Measurements from ENCODE around the gene DMKN.
"Not testable (repeated sequence)": the region's sequence is repeated elsewhere in the genome, so short reads cannot be mapped to it uniquely, and the experiment has no call there.

The DMKN gene

DNA sequence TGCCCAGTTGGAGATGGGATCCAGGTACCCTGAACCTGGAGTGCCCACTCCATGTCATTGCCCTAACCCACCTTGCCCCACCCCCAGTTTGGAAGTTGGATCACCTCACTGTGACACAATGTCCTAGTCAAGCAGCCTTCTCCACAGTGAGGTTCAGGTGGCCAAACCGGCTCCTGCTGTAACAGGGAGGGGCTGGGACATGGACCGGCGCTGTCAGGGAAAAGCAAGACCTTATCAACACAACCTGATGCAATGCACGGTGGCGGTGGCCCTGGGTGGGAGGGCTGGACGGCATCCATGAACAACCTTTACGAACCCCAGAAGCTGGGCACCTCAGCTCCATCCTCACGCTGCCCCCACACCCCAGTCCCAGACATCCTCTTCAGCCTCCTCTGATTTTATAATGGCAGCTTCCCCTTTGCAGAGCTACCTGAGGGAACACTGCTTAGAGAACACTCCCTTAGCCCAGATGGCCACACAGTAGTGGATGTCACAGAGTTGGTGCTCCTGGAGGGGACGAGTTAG, 21.6 kb downstream of the DMKN start:
- no peak for DNase-seq

DNA sequence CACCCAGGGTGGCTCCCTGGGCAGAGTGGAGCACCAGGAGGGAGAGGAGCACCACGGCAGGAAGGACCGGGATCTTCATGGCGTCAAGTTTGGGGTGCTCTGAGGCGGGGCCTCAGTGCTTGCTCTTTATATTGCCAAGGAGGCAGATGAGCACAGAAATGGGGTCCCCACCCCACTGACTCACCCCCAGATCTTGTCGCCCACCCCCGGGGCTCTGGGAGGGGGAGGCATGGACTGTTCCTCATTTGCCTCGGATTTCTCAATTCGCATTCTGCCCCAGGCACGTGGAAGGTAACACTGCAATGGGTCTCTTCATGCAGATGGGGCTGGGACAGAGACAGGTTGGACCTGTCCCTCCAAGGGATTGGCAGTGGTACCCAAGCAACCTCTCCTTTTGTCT, 23.1 kb downstream of the DMKN start, which contains the start of gene KRTDAP:
KRTDAP (minus strand) TSS at position 101 of the 400 bp plus-strand sequence; CDS start at position 79, 22 bp downstream.
- DNase-seq: no peak

DNA sequence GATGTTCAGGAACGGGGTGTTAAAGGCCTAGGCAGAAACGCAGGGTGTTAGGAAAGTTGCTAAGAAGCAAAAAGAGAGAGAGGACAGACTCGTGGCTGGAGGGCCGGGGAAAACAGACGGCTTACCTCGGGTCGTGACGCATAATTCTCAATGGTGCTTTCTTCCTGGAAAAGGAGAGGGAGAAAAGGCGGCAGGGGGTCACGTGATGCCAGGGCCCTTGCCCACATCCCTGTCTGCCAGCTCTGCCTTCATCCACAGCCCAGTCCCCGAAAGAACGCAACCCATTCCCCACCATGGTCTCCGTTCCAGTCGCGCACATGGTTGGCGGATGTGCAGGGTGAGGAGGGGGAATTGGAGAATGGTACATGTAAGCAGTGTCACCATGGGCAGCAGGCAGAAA, 24.8 kb downstream of the DMKN start:
- no peak for DNase-seq

DNA sequence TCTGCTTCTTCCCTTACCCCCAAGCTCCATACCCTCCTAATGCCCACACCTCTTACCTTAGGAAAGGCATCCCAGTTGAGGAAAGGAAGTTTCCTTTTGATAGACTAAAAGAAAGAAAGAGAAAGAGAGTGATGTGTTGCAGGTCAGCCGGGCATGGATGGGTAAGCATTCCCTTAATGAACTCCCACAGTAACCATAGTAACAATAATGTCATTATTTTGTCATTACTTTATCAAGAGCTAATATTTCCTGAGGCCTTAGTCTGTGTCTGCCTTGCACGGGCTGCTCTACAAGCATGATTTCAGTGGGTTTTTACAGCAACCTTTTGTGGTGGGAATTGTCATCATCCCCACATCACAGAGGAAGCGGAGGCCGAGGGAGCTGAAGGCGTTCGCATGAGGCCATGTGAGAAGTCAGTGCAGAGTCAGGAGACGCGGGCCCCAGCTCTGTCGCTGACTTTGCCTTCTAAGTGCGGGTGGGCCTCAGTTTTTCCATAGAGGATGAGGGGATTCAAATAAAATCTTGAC, 25.7 kb downstream of the DMKN start:
- DNase-seq: no peak

DNA sequence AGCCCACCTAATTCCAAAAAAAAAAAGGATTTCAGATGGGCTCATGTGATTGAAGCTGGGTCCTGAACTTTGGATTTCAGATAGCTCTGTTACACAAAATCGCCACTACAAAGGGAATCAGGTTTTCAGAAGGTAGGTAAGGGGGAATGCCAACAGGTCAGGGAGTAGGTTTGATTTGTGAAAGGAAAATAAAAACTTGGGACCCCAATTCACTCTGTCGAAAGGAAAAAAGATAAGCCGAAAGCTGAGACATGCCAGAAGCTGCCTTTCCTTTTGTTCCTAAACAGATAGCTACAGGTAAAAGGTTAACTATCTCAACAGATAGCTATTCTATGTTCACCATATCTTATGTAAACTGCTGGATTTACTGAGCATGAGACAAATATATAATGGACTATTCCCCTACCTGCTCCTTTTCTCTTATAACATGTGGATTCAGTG, 27.2 kb downstream of the DMKN start:
- no peak for DNase-seq

DNA sequence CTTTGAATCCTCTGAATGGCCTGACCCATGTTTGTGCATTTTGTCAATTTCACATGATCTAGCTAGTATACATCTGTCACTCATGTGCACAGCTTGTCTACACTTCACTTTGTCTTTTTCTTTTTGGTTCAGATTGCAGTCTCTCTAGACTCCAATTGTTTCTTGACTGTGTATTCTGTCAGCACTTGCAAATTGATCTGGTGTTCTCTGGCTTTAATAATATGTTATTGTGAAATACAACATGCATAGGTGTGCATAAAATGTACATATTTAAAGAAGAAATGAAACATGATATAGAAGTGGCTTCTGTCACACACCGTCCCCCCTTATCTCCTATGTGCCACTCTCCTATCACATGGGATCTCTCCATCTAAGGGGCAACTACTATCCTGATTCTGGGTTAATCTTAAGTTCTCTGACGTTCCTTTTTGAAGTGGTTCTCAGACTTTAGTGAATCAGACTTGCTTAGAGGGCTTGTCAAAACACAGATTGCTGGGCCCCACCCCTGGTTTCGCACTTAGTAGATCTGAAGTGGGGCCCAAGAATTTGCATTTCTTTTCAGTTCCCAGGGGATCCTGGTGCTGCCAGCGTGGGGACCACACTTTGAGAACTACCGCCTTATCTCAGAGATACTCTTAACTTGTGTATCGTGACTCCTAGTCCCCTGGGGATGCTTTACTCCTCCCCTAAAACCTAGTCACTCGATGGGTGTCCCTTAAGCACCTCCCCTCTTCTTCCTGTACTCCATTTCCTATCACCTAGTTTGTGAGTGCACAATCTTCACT, 29.0 kb downstream of the DMKN start:
- DNase-seq: no peak

DNA sequence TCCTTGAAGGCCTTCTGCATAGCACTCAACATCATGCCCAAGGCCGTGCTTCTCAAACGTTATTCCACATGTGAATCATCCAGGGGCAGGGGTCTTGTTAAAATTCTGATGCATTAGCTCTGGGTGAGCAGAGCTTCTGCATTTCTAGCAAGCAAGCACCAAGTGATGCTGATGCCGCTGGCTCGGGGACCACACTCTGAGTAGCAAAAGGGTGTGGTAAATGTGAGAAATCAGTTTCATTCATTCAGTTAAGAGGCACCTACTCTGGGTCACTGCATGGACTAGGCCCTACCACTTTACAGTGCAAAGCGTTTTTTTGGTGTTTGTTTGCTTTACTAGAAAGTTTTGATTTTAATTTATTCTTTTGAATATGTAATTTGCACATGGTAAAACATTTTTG, 30.4 kb downstream of the DMKN start:
- DNase-seq: no peak

DNA sequence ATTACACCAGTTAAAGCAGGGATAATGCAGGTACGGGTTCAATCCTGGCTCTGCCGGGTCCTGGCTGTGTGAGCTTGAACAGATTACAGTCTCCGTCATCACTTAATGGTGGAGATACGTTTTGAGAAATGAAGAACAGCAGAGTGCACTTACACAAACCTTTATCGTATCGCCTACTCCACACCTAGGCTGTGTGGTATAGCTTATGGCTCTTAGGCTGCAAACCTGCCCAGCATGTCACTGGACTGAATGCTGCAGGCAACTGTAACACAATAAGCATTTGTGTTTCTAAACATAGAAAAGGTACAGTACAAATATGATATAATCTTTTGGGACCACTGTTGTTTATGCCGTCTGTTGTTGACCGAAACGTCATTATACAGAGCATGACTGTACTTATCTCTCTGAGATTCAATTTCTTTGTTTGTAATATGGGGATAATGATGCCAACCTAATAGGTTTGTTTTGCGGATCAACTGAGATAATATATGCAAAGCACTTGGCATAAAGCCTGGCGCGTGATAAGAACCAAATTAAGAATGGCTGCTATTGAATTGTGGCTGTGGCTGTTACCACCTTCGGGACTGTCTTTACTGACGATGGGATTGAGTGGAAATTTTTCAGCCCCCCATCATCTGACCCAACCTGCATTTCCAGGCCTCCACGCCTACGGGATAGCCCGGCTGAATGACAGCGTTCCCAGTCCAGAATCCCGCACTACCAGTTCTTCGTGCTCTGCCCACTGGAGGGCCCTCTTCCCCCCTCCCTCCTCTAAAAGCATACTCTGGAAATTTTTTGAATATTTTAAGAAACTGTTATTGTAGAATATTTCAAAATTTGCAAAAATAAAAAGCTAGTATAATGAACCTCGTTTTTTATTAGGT, 34.4 kb downstream of the DMKN start:
- DNase-seq: no peak

DNA sequence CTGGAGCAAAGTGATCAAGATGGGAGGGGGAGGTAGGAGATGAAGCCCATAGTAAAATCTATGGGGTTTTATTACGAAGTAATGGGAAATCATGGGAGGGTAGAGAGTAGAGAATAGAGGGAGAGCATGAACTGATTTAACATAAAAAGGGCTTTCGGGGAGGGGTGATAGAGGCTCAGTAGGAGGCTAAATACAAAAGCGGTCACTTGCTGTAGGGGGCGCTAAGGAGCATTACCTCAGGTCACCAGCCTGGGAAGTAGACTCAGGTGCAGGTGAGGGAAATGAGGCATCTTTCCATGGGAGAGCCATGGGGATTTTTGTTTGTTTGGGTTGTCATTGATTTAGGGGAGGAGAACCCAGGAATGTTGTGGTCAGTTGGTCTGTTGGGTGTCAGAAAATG, 37.3 kb downstream of the DMKN start:
- DNase-seq: no peak

DNA sequence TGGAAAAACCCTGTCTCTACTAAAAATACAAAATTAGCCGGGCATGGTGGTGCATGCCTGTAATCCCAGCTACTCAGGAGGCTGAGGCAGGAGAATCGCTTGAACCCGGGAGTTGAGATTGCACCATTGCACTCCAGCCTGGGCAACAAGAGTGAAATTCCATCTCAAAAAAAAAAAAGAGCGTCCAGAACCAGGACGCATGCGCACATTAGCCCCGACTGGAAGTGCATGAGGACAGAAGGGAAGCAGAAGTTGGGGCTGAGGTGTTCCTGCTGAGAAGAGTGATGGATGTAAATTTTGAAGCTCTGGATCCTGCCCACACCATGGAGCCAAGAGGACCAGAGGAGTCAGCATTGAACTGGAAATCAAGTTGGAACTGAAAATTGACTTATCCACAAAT, 38.9 kb downstream of the DMKN start:
- DNase-seq: not testable (repeated sequence)

DNA sequence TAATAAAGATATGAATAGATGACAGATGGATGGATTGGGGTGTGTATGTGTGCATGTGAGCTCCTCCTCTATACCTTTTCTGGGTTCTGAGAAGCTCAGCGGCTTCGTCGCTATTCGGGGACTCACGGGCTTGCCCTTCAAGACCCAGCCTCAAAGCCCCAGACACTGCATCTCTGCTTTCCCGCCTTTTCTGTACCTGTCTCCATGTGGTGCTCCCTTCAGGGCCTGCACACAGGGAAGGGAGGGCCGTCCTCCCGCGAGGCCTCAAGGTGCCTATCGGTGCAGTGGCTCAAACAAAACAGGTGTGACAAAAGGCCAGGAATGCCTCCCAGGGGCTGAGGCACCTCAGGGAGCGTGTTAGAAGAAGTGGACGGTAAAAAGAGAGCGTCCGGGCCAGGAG, 39.3 kb downstream of the DMKN start:
- DNase-seq: no peak

DNA sequence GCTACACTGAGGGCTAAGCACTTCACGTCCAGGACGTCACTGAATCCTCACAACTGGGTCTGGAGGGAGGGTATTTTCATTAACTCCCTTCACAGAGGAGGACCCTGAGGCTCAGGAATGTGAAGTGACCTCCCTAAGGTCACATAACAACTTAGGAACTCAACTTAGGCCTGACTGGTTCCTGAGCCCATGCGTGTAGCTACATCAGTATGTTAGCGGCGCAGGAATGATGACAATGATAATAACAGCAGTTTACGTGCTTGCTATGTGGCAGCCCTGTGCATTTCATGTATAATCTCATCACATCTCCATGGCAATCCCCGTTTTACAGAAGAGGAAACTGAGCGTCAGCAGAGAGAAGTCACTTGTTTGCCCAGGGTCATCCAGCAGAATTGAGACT, 41.5 kb downstream of the DMKN start:
- DNase-seq: no peak

DNA sequence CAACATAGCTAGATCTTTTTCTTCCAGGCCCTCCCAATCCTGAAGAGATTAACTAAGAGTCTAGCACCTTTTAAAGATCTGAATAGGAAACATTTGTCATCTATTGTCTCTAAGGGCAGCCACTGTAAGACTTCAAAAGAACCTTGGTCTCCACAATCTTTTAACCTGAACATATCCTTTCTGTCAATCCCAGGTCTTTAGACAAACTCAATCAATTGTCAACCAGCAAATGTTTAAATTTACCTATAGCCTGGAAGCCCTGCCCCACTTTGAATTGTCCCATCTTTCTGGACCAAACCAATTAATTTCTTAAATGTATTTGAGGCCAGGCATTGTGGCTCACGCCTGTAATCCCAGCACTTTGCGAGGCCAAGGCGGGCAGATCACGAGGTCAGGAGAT, 42.4 kb downstream of the DMKN start:
- DNase-seq: not testable (repeated sequence)

DNA sequence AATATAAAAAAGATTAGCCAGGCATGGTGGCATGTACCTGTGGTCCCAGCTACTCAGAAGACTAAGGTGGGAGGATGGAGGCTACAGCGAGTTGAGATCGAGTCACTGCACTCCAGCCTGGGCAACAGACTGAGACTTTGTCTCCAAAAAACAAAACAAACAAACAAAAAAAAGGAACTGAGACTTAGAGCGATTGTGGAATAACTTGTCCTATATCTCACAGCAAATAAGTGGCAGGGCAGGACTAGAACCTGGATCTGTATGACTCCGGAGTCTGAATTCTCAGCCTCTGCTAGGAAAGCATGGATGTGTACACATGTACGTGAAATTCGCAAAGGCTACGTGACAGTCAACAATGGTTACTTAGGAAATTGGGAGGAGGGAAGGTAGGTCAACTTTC, 43.3 kb downstream of the DMKN start:
- DNase-seq: no peak

DNA sequence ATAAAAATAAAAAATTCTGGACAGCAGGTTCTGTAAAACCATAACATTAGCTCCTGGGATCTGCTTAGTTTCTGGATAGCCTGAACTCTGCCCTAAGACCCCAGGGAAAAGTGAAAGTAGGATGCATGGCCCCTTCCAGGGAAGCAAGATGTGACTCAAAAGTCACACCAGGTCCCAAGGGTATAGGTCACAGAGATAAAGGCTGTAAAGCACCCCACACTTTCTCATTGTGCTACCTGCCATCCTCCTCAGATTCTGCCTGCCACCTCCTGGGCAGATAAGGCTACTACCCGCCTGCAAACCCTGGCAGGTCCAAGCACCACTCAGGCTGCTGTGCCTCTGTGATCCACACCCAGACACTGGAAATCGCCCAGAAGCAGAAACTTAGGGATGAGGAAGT, 44.8 kb downstream of the DMKN start:
- DNase-seq: no peak

DNA sequence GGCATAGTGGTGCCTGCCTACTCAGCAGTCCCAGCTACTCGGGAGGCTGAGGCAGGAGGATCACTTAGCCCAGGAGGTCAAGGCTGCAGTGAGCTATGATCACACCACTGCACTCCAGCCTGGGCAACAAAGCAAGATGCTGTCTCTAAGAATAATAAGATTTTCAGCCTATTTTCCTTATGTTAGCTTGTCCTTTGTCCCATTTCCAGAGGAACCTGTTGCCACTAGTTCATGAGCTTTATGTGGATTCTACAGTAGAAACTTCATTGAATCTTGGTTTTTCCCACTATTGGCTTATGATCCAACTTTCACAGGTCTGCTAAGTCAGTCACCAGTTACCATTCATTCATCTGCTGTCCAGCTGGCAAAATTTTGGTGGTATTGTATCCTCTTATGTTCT, 47.2 kb downstream of the DMKN start:
- no peak for DNase-seq

DNA sequence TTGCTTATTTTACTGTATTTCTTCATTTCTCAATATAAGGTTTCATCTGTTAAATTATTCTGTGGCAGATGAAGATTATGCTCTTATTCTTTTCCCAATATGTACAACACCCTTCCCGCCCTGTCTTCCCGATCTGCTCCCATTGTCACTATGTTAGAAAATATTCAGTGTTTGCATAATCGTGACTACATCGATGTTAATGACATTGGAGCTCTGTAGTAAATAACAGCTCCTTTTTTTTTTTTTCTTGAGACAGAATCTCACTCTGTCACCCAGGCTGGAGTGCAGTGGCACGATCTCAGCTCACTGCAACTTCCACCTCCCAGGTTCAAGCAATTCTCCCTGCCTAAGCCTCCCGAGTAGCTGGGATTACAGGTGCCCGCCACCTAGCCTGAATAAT, 50.5 kb downstream of the DMKN start:
- not testable (repeated sequence) for DNase-seq

DNA sequence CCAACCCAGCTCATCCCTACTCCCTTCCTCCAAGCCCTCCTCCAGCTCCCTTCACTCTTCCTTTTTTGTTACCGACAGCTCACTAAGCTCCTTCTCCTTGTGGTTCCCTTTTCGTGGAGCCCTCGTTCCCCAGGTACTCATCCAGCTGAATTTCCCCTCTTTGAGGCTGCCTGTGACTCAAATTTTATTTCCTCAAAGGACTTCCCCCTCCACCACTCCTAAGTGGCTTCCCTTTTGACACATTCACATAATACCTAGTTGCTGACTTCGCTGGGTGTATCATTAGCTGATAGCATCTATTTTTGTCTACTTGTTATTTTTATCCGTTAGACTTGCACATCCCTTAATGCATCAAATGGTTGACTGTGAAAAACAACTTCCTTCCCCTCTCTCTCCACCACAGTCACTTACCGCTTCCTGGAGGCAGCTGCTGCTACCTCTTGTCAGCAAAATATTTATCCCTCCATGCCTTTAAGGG, 50.9 kb downstream of the DMKN start:
- DNase-seq: peak; percentile 60

DNA sequence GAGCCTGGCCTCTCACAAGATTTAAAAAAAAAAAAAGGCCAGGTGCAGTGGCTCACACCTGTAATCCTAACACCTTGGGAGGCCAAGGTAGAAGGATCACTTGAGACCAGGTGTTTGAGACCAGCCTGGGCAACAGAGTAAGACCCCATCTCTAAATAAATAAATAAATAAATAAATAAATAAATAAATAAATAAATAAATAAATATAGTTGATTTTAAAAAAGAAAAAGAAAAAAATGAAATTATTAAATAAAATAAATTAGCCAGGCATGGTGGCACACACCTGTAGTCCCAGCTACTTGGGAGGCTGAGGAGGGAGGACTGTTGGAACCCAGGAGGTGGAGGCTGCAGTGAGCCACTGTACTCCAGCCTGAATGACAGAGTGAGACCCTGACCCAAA, 51.7 kb downstream of the DMKN start:
- DNase-seq: not testable (repeated sequence)

DNA sequence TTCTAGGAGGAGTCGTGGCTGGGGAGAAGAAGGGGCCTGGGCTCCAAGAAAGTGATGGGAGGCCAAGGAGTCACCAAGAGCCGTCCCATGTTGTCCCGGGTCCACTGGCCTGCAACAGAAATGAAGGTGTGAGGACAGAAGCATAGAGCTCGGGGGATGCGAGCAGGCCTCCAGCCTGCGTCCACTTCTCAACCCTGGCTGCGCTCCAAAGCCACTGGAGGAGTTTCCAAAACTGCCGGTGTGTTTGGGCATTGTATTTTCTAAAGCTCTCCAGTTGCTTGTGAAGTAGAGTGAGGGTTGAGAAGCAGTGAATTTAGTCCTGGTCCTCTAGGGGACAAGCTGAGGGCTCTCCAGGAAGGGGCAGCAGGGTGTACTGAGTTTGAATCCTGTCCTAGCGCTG, 52.4 kb downstream of the DMKN start:
- no peak for DNase-seq

DNA sequence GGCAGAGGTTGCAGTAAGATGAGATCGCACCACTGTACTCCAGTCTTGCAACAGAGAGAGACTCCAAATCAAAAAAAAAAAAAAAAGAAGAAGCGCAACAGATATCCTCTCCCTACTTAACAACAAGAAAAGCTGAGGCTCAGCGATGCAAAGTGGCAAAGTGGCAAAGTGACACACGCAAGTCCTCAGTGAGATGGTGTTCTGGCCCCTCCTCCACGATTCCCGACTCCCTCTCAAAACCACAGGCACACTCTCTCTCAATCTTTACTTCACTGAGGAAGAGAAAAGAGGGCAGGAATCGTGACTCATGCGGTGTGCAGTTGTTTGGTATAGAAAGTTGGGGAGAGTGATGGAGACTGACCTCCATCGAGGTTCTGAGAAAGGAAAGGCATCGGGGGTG, 52.8 kb downstream of the DMKN start:
- DNase-seq: no peak

DNA sequence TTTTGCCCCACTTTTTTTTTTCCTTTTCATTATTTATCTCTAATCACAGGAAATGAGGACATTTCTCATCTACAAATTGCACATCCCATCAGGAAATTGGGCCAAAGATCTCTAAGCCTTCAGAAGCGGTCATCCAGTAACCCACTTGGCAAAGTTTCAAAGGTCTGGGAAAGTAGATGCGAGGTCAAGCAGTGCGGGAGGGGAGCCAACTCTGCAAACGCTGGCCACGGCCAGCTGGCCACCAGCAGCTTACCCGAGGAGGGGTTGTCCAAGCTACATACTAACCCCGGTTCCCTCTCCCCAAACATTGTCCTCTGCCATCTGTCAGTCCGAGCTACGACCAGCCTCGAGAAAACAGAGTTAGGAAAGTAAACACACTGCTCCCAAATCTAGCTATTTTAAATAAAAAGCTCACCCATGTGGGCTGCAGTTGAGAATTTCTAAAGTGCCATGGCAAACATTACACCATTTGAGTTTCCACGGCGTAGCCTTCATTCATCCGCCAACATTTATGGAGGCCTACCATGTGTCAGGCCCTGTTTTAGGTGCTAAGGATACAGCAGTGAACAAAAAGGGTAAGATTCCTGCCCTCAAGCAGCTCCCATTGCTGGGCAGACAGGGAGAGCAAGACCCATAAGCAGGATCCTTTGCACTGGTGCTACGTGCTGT, 53.9 kb downstream of the DMKN start:
- no peak for DNase-seq

All from KG1 (cell line).